Neural cell (in vitro differentiated cells): ENCODE data around the gene CD68. TPM values are rescaled to one million over a fixed set of nuclear protein-coding genes. Genes with fewer than 3 reads are reported as not detected.

Experiments
- H2AFZ ChIP-seq: fragments of 200-600, 300-800 bp; sonication (generic), shearing (Covaris generic); 2 replicates; pipeline ENCODE4 v1.6.0; 2014; ENCODE audit warnings: low read depth, mild to moderate bottlenecking, antibody characterized with exemption, low read length, moderate library complexity
- H3F3A ChIP-seq: fragments of 200-600 bp; shearing (Covaris generic); 2 replicates; pipeline ENCODE4 v1.6.1; 2016; ENCODE audit warnings: mild to moderate bottlenecking, moderate library complexity, mixed read lengths, antibody characterized with exemption, low read length; ENCODE audit not compliant: insufficient read depth, poor library complexity, severe bottlenecking
- H3K27ac ChIP-seq: fragments of 200-600, 300-800 bp; sonication (generic), shearing (Covaris generic); 2 replicates; pipeline ENCODE4 v1.5.1; 2014; ENCODE audit warnings: mild to moderate bottlenecking, low read length, moderate library complexity
- H3K27me3 ChIP-seq: fragments of 300-800, 200-600 bp; sonication (generic), shearing (Covaris generic); 2 replicates; pipeline ENCODE4 v1.6.0; 2014; ENCODE audit warnings: mild to moderate bottlenecking, low read depth, low read length, moderate library complexity; ENCODE audit not compliant: insufficient read depth
- H3K36me3 ChIP-seq: fragments of 300-800, 200-600 bp; sonication (generic), shearing (Covaris generic); 2 replicates; pipeline ENCODE4 v1.5.1; 2014; ENCODE audit warnings: mild to moderate bottlenecking, antibody characterized with exemption, low read length, moderate library complexity; ENCODE audit not compliant: insufficient read depth
- H3K4me2 ChIP-seq: fragments of 300-800, 200-600 bp; sonication (generic), shearing (Covaris generic); 2 replicates; pipeline ENCODE4 v1.6.0; 2014; ENCODE audit warnings: mild to moderate bottlenecking, low read length
- H3K4me3 ChIP-seq: fragments of 300-800, 200-600 bp; sonication (generic), shearing (Covaris generic); 2 replicates; pipeline ENCODE4 v1.5.1; 2014; ENCODE audit warnings: mild to moderate bottlenecking, low read length, moderate library complexity
- H3K79me2 ChIP-seq: fragments of 200-600 bp; shearing (Covaris generic); replicated peaks from 2 replicates; pipeline ENCODE4 v1.6.0; 2014; ENCODE audit warnings: mild to moderate bottlenecking, low read length, moderate library complexity; ENCODE audit not compliant: insufficient read depth
- H3K9ac ChIP-seq: fragments of 300-800, 200-600 bp; sonication (generic), shearing (Covaris generic); 2 replicates; pipeline ENCODE4 v1.6.1; 2016; ENCODE audit warnings: mild to moderate bottlenecking, low read length, mixed read lengths
- H3K9me2 ChIP-seq: fragments of 200-600 bp; shearing (Covaris generic); 2 replicates; pipeline ENCODE4 v1.6.1; 2016; ENCODE audit warnings: mild to moderate bottlenecking, low read length, mixed read lengths; ENCODE audit not compliant: insufficient read depth
- H3K9me3 ChIP-seq: fragments of 200-600, 300-800 bp; sonication (generic), shearing (Covaris generic); 2 replicates; pipeline ENCODE4 v1.6.1; 2016; ENCODE audit warnings: mild to moderate bottlenecking, mixed run types, low read length, moderate library complexity, mixed read lengths
- H4K20me1 ChIP-seq: fragments of 200-600 bp; shearing (Covaris generic); 2 replicates; pipeline ENCODE4 v1.6.1; 2016; ENCODE audit warnings: mild to moderate bottlenecking, mixed run types; ENCODE audit not compliant: insufficient read depth
- EP300 ChIP-seq: fragments of 450-650 bp; conservative IDR thresholded peaks from 2 replicates; pipeline ENCODE4 v1.6.1; 2014; ENCODE audit warnings: antibody characterized with exemption, mild to moderate bottlenecking, moderate library complexity; ENCODE audit not compliant: poor library complexity, severe bottlenecking
- EZH2 ChIP-seq: fragments of 200-600, 300-800 bp; shearing (Covaris generic), sonication (generic); IDR thresholded peaks from 2 replicates; pipeline ENCODE4 v1.6.1; 2014; ENCODE audit warnings: antibody characterized with exemption, low read length, borderline replicate concordance, mild to moderate bottlenecking; ENCODE audit not compliant: insufficient read depth, poor library complexity, severe bottlenecking
- MXI1 ChIP-seq: fragments of 450-650 bp; conservative IDR thresholded peaks from 2 replicates; pipeline ENCODE4 v1.6.1; 2014; ENCODE audit warnings: antibody characterized with exemption, mild to moderate bottlenecking; ENCODE audit not compliant: poor library complexity, severe bottlenecking
- POLR2AphosphoS5 ChIP-seq: IDR thresholded peaks from 2 replicates; pipeline ENCODE4 v1.6.1; 2012
- RAD21 ChIP-seq: fragments of 450-650 bp; conservative IDR thresholded peaks from 2 replicates; pipeline ENCODE4 v1.6.1; 2014; ENCODE audit warnings: antibody characterized with exemption, mild to moderate bottlenecking, moderate library complexity
- SMC3 ChIP-seq: fragments of 450-650 bp; conservative IDR thresholded peaks from 2 replicates; pipeline ENCODE4 v1.6.1; 2014; ENCODE audit warnings: antibody characterized with exemption, mild to moderate bottlenecking, moderate library complexity; ENCODE audit not compliant: poor library complexity
- TAF1 ChIP-seq: IDR thresholded peaks from 2 replicates; pipeline ENCODE4 v1.6.1; 2012; ENCODE audit warnings: low read depth
- polyA plus RNA-seq: library from polyadenylated mRNA; depleted of rRNA; stranded (reverse); fragments of >200 nt; gene quantifications from 2 replicates; pipeline ENCODE4 v1.2.3, GENCODE V29; 2014
- TF ChIP-seq, protein P1 (sequence below): IDR thresholded peaks from 2 replicates; pipeline ENCODE4 v1.6.1; 2012; ENCODE audit warnings: borderline replicate concordance
- TF ChIP-seq, protein P2 (sequence below): fragments of 450-650 bp; IDR thresholded peaks from 2 replicates; pipeline ENCODE4 v1.5.1; 2014; ENCODE audit warnings: antibody characterized with exemption, mild to moderate bottlenecking, moderate library complexity; ENCODE audit not compliant: poor library complexity, severe bottlenecking

CD68 gene
- polyA plus RNA-seq, 1 donor from 2014 or later, result not detected

DNA sequence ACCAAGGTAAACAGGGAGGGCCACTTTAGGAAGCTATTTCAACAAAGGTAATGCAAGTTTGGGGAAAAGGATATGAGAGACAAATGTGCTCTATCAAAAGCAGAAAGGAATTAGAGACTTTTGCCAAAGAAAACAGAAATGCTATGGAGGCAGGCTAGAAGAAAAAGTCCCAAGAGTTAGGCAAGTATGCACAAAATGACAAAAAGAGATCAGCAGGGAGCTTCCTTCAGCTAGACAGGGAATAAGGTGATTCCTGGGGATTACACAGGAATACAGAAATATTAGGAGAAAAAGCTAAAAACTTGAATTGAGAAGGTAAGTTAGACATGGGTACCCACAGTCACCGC, 32.8 kb downstream of the CD68 start:
- Histone ChIP-seq H3K4me2 (peak overlapping the region; percentile 9), H3F3A (no peaks in the 10 kb centered on the region), H3K4me3 (peak overlapping the region; percentile 96), H2AFZ (no peak overlapping the region), H3K9ac (no peak overlapping the region), H4K20me1 (no peaks in the 10 kb centered on the region), H3K27ac (no peak overlapping the region), H3K79me2 (peaks cover 60% of the 10 kb centered on the region), H3K9me2 (no peaks in the 10 kb centered on the region), H3K36me3 (no peaks in the 10 kb centered on the region), H3K9me3 (no peaks in the 10 kb centered on the region), H3K27me3 (no peaks in the 10 kb centered on the region)
- no peak for TF ChIP-seq RAD21
- no peak for TF ChIP-seq TAF1
- TF ChIP-seq SMC3, result no peak
- TF ChIP-seq, protein P1, sequence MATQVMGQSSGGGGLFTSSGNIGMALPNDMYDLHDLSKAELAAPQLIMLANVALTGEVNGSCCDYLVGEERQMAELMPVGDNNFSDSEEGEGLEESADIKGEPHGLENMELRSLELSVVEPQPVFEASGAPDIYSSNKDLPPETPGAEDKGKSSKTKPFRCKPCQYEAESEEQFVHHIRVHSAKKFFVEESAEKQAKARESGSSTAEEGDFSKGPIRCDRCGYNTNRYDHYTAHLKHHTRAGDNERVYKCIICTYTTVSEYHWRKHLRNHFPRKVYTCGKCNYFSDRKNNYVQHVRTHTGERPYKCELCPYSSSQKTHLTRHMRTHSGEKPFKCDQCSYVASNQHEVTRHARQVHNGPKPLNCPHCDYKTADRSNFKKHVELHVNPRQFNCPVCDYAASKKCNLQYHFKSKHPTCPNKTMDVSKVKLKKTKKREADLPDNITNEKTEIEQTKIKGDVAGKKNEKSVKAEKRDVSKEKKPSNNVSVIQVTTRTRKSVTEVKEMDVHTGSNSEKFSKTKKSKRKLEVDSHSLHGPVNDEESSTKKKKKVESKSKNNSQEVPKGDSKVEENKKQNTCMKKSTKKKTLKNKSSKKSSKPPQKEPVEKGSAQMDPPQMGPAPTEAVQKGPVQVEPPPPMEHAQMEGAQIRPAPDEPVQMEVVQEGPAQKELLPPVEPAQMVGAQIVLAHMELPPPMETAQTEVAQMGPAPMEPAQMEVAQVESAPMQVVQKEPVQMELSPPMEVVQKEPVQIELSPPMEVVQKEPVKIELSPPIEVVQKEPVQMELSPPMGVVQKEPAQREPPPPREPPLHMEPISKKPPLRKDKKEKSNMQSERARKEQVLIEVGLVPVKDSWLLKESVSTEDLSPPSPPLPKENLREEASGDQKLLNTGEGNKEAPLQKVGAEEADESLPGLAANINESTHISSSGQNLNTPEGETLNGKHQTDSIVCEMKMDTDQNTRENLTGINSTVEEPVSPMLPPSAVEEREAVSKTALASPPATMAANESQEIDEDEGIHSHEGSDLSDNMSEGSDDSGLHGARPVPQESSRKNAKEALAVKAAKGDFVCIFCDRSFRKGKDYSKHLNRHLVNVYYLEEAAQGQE, result no peak
- TF ChIP-seq, protein P2, sequence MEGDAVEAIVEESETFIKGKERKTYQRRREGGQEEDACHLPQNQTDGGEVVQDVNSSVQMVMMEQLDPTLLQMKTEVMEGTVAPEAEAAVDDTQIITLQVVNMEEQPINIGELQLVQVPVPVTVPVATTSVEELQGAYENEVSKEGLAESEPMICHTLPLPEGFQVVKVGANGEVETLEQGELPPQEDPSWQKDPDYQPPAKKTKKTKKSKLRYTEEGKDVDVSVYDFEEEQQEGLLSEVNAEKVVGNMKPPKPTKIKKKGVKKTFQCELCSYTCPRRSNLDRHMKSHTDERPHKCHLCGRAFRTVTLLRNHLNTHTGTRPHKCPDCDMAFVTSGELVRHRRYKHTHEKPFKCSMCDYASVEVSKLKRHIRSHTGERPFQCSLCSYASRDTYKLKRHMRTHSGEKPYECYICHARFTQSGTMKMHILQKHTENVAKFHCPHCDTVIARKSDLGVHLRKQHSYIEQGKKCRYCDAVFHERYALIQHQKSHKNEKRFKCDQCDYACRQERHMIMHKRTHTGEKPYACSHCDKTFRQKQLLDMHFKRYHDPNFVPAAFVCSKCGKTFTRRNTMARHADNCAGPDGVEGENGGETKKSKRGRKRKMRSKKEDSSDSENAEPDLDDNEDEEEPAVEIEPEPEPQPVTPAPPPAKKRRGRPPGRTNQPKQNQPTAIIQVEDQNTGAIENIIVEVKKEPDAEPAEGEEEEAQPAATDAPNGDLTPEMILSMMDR, result no peak
- TF ChIP-seq EZH2, result no peak
- no peak for TF ChIP-seq POLR2AphosphoS5
- no peak for TF ChIP-seq MXI1
- TF ChIP-seq EP300, result no peak

DNA sequence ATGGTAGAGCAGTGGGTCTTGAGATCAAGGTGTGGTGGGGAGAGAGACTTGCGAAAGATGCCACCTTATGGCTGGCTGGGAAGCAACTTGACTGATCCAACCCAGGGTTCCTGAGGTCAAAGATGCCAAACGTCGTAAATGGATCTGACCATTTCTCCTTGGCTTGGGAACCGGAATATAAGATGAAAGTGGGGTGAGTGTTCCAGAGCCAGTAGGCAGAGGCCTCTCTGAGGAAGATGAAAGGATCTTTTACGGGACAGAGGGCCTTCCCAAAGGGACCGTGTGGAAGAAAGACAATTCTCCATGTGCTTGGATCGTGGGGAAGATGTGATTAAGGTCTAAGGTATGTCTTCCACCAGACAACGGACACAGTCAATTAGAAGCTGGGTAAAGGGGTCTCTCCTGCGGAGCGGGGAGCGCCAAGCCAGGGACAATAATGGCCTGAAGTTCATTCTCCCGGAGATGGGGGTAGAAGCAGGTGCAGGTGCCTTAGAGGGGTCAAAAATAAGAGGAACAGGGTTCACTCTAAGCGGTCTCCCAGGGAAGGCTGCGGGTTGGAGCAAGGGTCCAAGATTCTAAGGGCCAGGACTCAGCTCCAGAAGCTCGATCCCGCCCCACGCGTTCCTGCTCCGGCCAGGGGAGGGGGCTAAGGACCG, 34.5 kb downstream of the CD68 start:
- H2AFZ ChIP-seq, result no peak overlapping the region
- no peaks in the 10 kb centered on the region for H3K36me3 ChIP-seq
- peak overlapping the region; percentile 94 for H3K9ac ChIP-seq
- no peaks in the 10 kb centered on the region for H3K9me3 ChIP-seq
- H3K4me2 ChIP-seq, result peak overlapping the region; percentile 87
- H3K79me2 ChIP-seq, result peaks cover 51% of the 10 kb centered on the region
- no peak for TF ChIP-seq SMC3
- TF ChIP-seq MXI1, result peak; percentile 19
- no peaks in the 10 kb centered on the region for H3K9me2 ChIP-seq
- H3F3A ChIP-seq, result no peaks in the 10 kb centered on the region
- H4K20me1 ChIP-seq, result no peaks in the 10 kb centered on the region
- peak overlapping the region; percentile 82 for H3K27ac ChIP-seq
- peak overlapping the region; percentile 96 for H3K4me3 ChIP-seq
- H3K27me3 ChIP-seq, result no peaks in the 10 kb centered on the region
